SJCRH30 (cell line): ENCODE data around the gene PGLYRP4. TPM values are rescaled to one million over a fixed set of nuclear protein-coding genes. Genes with fewer than 3 reads are reported as not detected.

Source experiments
- DNase-seq, 2 experiments: peaks; one replicate each; pipeline ENCODE4 v3.0.0-alpha.2; 2015 to 2020
- H3K27ac ChIP-seq: fragments of 250-450 bp; sonication (Bioruptor Pico); 2 replicates; pipeline ENCODE4 v1.5.1; 2020; ENCODE audit warnings: mild to moderate bottlenecking, moderate library complexity
- H3K27me3 ChIP-seq: fragments of 250-450 bp; sonication (Bioruptor Pico); 2 replicates; pipeline ENCODE4 v1.5.1; 2020; ENCODE audit warnings: mild to moderate bottlenecking, moderate library complexity
- H3K36me3 ChIP-seq: fragments of 250-450 bp; sonication (Bioruptor Pico); 2 replicates; pipeline ENCODE4 v1.5.1; 2020; ENCODE audit warnings: mild to moderate bottlenecking, moderate library complexity
- H3K4me1 ChIP-seq: fragments of 250-450 bp; sonication (Bioruptor Pico); 2 replicates; pipeline ENCODE4 v1.5.1; 2020; ENCODE audit warnings: mild to moderate bottlenecking, moderate library complexity
- H3K4me3 ChIP-seq: fragments of 250-450 bp; sonication (Bioruptor Pico); 2 replicates; pipeline ENCODE4 v1.5.1; 2020; ENCODE audit warnings: mild to moderate bottlenecking, moderate library complexity
- H3K9me3 ChIP-seq: fragments of 250-450 bp; sonication (Bioruptor Pico); replicated peaks from 2 replicates; pipeline ENCODE4 v1.5.1; 2020; ENCODE audit warnings: mild to moderate bottlenecking, moderate library complexity
- total RNA-seq: library from RNA; depleted of rRNA; stranded (reverse); fragments of >200 nt; shearing (Covaris generic); gene quantifications from 2 replicates; pipeline ENCODE4 v1.2.3, GENCODE V29; 2014; rRNA removed

The PGLYRP4 gene, protein sequence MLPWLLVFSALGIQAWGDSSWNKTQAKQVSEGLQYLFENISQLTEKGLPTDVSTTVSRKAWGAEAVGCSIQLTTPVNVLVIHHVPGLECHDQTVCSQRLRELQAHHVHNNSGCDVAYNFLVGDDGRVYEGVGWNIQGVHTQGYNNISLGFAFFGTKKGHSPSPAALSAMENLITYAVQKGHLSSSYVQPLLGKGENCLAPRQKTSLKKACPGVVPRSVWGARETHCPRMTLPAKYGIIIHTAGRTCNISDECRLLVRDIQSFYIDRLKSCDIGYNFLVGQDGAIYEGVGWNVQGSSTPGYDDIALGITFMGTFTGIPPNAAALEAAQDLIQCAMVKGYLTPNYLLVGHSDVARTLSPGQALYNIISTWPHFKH
- not detected in 2 replicates for total RNA-seq

DNA sequence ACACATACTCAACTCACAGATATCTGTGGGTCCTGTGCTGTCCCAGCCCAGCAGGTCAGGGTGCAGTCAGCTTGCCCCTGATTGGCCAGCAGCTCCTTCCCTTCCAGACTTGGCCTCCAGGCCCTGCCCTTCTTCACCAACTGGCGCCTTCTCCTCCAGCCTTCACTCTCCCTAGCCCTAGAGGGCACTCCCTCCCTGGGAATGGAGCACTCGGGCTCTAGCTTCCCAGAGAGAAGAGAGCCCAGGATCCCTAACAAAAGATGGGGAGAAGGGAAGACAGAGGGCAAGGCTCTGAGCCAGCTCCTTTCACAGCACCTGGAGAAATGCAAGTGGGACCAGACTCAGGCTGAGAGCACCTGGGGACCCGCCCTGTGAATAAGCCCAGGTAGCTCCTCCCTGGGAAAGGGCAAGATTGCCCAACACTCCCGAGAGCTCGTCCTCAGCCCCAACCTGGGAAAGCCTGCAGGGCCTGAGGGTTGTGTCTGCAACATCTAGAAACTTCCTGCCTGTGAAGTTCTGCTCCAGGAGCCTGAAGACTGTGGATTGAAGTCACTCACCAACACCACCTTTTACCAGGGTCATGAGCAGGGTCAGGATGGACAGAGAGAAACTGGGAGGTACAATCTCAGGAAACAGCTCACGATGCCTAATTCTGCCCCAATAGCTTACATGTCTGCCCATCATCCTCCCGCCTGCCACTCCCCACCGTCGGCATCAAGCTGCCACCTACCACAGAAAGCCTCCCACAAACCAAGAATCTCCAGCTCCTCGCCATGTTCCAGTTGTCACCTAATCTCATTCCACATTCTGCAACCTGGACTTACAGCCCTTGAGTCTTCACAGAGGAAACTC is at the start of gene PGLYRP4:
Gene PGLYRP4 (minus strand): TSS at position 331 of the 852 bp plus-strand sequence. CDS start 909 bp downstream, outside the sequence.
- Histone ChIP-seq H3K4me1 (no peaks in the 10 kb centered on the region), H3K9me3 (no peaks in the 10 kb centered on the region), H3K27ac (no peak within 1 kb of the TSS), H3K4me3 (no peak within 1 kb of the TSS), H3K27me3 (peaks cover 5% of the 10 kb centered on the region; the same call in 1 of the 2 replicates), H3K36me3 (no peaks in the 10 kb centered on the region)
- no peak for DNase-seq

DNA sequence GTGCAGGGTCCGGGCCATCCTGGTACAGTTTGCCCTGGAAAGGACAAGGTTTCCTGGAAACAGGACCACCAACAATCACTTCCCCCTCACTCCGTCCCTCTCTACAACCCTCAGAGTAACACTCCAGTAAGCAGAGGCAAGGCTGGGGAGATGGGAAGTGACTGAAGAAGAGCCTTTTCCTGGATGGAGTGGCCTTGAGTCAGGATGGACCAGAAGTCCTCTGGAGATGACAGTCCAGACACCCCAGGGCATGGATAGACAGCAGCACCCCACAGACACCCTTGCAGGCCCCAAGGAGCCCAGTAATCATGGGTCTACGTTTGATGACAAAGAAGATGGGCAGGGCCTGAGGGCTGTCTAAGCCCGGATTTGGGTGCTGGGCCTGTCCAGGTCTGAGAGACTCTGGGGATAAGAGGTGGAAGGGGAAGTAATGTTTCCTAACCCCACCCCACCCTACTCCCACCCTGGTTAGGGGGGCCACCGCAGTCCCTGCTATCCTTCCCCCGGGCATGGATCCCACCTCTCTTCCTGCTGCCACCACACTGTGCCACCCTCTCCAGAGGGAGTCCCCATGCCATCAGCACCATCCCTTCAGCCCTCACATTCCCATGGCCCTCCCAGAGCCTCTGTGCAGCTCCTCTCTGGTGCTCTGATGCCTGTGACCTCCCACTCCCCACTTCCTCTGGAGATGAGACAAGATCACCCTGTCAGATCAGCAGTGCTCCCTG is 49.4 kb upstream of the PGLYRP4 start:
- Histone ChIP-seq H3K4me3 (no peak overlapping the region), H3K27me3 (peaks cover 6% of the 10 kb centered on the region; the same call in 1 of the 2 replicates)

DNA sequence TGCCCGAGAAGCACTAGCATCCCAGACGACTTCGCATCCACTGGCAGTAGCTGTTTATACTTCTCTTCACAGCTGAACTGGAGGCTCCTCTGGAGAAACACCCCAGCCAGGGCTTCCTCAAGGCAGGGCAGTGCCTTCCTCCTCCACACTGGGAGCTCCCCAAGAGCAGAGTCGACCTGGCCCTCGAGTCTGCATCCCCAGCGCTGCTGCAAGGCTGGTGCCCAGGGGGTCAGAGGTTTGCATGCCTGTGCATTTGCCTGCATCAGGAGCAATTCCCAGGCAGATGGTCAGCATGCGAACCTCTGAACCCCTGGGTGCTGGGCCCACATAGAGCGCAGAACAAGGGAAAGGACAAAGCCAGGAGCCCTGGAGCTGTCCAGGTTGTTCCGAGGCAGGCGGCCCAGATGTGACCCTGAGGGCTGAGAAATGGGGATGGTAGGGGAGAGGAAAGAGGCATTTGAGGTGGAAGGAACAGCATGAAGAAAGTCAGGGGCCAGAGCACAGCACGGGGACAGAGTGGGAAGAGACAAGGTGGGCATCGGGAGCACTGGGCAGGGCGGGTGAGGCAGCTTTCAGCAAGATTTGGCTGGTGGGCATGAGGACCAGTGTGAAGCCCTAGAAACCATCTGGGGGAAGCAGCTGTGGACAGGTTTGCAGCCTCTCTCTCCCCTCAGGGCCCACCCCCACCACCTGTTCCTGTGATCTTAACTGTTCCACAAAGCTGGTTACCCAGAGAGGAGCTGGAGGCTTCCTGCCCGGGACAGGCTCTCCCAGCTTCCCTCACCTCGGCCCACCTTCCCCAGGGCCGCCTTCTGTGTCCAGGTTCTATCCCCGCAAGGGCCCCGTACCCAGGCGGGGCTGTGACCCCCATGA is 48.6 kb upstream of the PGLYRP4 start:
- Histone ChIP-seq H3K9me3 (no peaks in the 10 kb centered on the region), H3K36me3 (no peaks in the 10 kb centered on the region), H3K27me3 (peaks cover 6% of the 10 kb centered on the region; the same call in 1 of the 2 replicates), H3K4me3 (no peak overlapping the region), H3K27ac (no peak overlapping the region), H3K4me1 (no peaks in the 10 kb centered on the region)
- DNase-seq: no peak

More for the DNA sequence above, 49.4 kb upstream of the PGLYRP4 start:
- H3K4me1 ChIP-seq: no peaks in the 10 kb centered on the region
- no peaks in the 10 kb centered on the region for H3K36me3 ChIP-seq
- no peak for DNase-seq
- H3K27ac ChIP-seq: no peak overlapping the region
- H3K9me3 ChIP-seq: no peaks in the 10 kb centered on the region

DNA sequence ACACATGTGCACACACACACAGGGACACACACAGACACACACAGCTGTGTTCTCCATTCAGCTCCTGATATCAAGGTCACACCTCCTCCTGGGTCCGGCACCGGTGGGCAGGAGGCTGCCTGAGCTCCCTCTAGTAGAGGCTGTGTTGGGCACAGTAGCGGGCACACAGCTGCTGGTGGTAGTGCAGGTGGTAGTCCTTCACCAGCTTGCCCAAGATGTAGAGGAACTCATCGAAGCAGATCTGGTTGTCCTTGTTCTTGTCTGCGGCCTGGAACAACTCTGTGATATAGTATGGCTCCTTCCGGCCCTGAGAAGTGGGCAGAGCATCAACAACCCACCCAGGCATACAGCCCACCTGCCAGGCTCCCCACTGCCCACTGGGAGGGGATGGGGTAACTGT is 47.8 kb upstream of the PGLYRP4 start:
- DNase-seq: no peak
- no peaks in the 10 kb centered on the region for H3K36me3 ChIP-seq
- no peak overlapping the region for H3K27ac ChIP-seq
- H3K4me1 ChIP-seq: no peaks in the 10 kb centered on the region
- H3K27me3 ChIP-seq: peaks cover 3% of the 10 kb centered on the region; the same call in 1 of the 2 replicates
- H3K9me3 ChIP-seq: no peaks in the 10 kb centered on the region
- no peak overlapping the region for H3K4me3 ChIP-seq

DNA sequence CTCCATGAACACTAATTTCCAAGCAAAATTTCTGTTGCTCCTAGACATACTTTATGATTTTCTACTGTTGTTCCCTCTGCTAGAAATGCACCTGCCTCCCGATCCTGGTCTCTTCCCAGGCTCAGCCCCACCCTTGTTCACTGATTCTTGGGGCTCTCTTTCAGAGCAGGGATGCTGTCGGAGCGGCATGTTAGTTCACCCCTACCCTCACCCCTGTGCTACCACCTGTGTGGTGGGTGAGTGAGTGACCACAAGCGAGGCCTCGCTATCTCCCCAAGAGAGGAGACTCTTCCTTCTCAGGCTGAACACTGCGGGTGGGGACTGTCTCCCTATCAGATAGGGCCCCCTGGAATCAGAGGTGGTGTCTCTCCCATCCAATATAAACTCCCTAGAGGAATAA is 47.1 kb upstream of the PGLYRP4 start:
- no peaks in the 10 kb centered on the region for H3K36me3 ChIP-seq
- no peak overlapping the region for H3K27ac ChIP-seq
- no peak for DNase-seq
- H3K4me3 ChIP-seq: no peak overlapping the region
- no peaks in the 10 kb centered on the region for H3K9me3 ChIP-seq
- H3K27me3 ChIP-seq: peaks cover 3% of the 10 kb centered on the region; the same call in 1 of the 2 replicates
- H3K4me1 ChIP-seq: no peaks in the 10 kb centered on the region

DNA sequence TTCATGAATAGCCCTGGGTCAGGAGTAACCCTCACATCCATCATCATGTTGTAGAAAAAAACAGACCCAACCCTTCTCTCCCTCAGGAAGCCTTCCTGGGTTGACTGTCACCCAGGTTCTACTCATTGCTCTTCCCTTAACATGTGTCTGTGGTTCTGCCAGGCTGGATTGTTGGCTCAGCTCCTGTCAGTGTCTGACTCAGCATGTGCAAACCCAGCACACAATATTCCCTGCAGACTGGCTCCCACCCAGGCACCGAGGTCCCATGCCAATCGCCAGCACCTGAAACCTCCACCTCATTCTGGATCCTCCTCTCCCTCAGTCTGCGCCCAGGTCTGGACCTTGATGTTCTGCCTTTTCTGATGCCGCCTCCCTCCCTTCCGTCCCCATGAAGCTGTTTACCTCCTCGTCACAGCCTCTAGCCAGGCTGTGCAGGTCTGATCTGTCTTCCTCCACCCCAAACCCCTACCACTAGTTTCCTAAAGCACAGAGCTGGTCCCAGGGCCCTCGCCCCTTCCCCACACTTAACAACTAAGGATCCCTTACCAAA is 46.6 kb upstream of the PGLYRP4 start:
- Histone ChIP-seq H3K4me3 (no peak overlapping the region), H3K27me3 (peaks cover 3% of the 10 kb centered on the region; the same call in 1 of the 2 replicates), H3K9me3 (no peaks in the 10 kb centered on the region), H3K27ac (no peak overlapping the region), H3K4me1 (no peaks in the 10 kb centered on the region), H3K36me3 (no peaks in the 10 kb centered on the region)
- DNase-seq: no peak

DNA sequence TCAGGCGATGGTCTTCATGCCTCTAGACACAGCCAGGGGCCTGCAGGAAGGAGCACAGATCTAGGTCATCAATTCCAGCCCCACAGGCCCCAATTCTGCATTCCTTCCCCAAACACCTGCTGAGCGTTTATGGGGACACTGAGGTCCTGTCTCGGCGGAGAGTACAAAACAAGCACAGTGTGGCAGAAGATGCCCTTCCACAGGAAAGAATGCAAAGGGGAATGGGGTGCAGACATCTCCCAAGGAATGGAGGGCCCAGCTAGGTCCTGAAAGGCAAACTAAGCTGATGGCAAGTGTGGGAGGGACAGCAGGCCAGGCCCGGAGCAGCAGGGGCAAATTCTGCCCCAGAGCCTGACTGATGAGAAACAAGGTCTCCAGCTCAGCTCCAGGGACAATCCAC is 45.8 kb upstream of the PGLYRP4 start:
- H3K4me3 ChIP-seq: no peak overlapping the region
- H3K4me1 ChIP-seq: no peaks in the 10 kb centered on the region
- H3K36me3 ChIP-seq: no peaks in the 10 kb centered on the region
- H3K27ac ChIP-seq: no peak overlapping the region
- no peak for DNase-seq
- no peaks in the 10 kb centered on the region for H3K9me3 ChIP-seq
- H3K27me3 ChIP-seq: peaks cover 3% of the 10 kb centered on the region; the same call in 1 of the 2 replicates

DNA sequence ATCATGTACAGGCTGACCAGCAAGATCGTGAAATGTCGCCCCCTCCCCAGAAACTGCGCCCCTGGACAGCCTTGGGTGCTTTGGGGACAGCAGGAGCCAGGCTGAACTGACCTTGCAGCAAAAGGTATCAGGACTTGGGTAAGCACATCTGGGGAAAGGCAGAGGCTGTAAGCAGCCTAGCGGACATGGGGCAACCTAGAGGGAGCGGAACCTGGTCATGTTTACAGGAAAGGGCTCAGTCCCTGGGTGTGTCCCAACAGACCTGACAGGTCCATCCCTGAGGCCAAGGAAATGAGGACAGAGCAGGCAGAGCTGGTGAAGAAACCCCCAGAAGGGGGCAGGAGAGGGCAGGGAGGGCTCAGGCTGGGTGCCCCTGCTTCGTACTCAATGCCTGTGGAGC is 45.3 kb upstream of the PGLYRP4 start:
- H3K4me3 ChIP-seq: no peak overlapping the region
- no peaks in the 10 kb centered on the region for H3K4me1 ChIP-seq
- peaks cover 3% of the 10 kb centered on the region; the same call in 1 of the 2 replicates for H3K27me3 ChIP-seq
- no peaks in the 10 kb centered on the region for H3K36me3 ChIP-seq
- H3K27ac ChIP-seq: no peak overlapping the region
- no peaks in the 10 kb centered on the region for H3K9me3 ChIP-seq
- no peak for DNase-seq

DNA sequence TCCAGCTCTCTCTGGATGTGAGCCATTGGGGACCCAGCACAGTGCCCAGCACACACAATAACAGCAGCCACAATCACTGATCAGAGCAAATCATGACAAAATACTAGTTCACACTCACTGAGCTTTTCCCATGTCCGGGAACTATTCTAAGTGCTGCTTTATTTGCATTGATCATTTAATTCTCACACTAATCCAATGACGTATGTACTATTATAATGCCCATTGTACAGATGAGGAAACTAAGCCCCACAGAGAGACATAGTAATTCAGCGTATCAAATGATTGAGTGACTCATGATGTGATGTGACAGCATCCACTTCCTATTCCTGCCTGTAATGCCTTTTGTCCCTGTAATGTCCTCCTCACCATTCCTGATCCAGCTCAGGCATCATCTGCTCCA is 44.2 kb upstream of the PGLYRP4 start:
- Histone ChIP-seq H3K9me3 (no peaks in the 10 kb centered on the region), H3K27ac (no peak overlapping the region), H3K27me3 (peaks cover 2% of the 10 kb centered on the region; the same call in 1 of the 2 replicates), H3K4me1 (no peaks in the 10 kb centered on the region), H3K36me3 (no peaks in the 10 kb centered on the region), H3K4me3 (no peak overlapping the region)
- DNase-seq: no peak

DNA sequence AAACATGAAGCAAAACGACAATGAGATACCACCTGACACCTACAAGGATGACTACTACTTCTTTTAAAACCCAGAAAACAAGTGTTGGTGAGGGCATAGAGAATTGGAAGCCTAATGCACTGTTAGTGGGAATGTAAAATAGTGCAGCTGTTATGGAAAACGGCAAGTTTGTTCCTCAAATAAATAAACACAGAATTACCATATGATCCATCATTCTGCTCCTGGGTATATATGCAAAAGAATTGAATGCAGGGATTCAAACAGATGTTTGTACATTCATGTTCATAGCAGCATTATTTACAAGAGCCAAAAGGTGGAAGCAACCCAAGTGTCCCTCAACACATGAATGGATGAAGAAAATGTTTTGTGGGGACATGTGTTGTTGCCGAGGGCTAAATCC is 43.6 kb upstream of the PGLYRP4 start:
- no peaks in the 10 kb centered on the region; the same call in 1 of the 2 replicates for H3K27me3 ChIP-seq
- no peaks in the 10 kb centered on the region for H3K9me3 ChIP-seq
- no peaks in the 10 kb centered on the region for H3K4me1 ChIP-seq
- H3K4me3 ChIP-seq: no peak overlapping the region
- H3K27ac ChIP-seq: no peak overlapping the region
- H3K36me3 ChIP-seq: no peaks in the 10 kb centered on the region
- DNase-seq: no peak

DNA sequence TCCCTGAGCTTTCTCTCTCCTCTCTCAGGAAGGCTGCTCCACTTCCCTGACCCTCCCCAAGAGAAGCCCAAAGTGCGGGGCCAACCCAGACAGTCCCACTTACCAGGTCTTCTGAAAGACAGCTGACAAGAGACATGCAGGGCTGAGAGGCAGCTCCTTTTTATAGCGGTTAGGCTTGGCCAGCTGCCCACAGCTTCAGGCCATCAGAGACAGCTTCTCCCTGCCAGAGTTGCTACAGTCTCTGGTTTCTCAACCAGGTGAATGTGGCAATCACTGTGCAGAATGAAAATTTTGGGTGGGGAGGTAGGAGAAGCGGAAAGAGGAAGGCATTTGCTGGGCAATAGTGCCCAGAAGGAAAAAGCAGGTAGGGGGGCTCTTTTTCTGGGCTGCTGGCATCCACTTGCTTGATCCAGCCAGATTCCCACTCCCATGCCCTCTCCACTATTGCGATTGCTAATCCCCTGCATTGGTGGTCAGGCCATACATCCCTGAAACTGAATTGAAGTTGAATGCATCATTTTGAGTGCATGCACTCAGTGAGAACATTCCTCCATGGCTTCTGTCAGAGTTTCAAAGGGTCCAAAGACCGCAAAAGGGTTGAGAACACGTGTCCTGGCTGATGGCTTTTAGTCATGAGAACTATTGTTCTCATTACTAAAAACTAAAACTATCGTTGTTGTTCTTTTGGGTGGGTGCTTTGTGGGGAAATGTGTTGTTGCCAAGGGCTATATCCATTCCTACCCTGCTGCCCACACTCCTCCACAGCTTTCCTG is 42.5 kb upstream of the PGLYRP4 start, which contains the start of gene S100A8:
Gene S100A8 (minus strand): TSS at position 136 of the 773 bp plus-strand sequence. CDS start 538 bp downstream, outside the sequence.
- Histone ChIP-seq H3K27ac (no peak within 1 kb of the TSS), H3K36me3 (no peaks in the 10 kb centered on the region), H3K4me1 (no peaks in the 10 kb centered on the region), H3K9me3 (no peaks in the 10 kb centered on the region), H3K4me3 (no peak within 1 kb of the TSS), H3K27me3 (no peaks in the 10 kb centered on the region; the same call in 1 of the 2 replicates)
- DNase-seq: peak in 1 of 2 experiments; percentile 6

DNA sequence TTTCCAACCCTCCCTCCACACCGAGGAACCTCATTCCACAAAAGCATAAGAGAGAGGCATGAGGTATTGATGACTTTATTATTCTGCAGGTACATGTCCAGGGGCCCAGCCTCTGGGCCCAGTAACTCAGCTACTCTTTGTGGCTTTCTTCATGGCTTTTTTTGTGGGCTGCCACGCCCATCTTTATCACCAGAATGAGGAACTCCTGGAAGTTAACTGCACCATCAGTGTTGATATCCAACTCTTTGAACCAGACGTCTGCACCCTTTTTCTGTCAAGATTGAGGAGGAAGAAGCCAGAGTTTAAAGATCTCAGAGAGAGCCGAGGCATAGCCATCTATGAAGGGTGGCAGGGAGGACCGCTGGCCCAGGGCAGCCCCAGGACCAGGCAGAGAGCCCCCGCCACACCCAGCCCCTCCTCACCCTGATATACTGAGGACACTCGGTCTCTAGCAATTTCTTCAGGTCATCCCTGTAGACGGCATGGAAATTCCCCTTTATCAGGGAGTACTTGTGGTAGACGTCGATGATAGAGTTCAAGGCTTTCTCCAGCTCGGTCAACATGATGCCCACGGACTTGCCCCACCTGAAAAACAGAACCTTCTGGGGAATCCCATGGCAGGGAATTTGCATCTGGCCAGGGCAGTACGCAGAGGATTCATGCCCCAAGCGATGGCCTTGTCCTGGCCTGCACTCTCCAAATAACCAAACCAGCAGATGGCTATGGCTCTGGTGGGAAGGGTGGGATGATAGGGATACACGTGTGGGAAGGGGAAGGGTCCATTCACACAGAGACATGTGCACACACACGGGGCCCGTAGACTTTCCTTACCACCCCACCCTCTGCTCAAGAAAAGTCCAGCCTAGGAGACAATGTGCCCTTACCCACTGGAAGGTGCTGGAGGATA is 41.6 kb upstream of the PGLYRP4 start:
- Histone ChIP-seq H3K27me3 (no peaks in the 10 kb centered on the region; the same call in 1 of the 2 replicates), H3K4me3 (no peak overlapping the region), H3K4me1 (no peaks in the 10 kb centered on the region), H3K27ac (no peak overlapping the region), H3K9me3 (no peaks in the 10 kb centered on the region), H3K36me3 (no peaks in the 10 kb centered on the region)
- DNase-seq: no peak
